Measurements from ENCODE around the gene MGA. TPM values are rescaled to one million over a fixed set of nuclear protein-coding genes. Genes with fewer than 3 reads are reported as not detected.

MGA gene
- total and polyA plus RNA-seq, 2 of the 8 experiments (the other 6 are each of a cell fraction or from before 2014, with no cell fraction given), result 7.6 to 53.2 TPM

GRCh38 chr15:41653760-41654159 lies 6.4 kb upstream of the MGA start:
- Histone ChIP-seq H3K23ac (ENCODE audit: insufficient read length) (peak overlapping the region; percentile 52), H3K9ac (replicated peaks in 1 of 4; ENCODE audit: extremely low read depth in 1 of 4, low read depth in 3 of 4, low read length in 3 of 4) (no peak overlapping the region), H2BK120ac (replicated peaks; ENCODE audit: low read depth, low read length) (no peak overlapping the region), H3K4me2 (ENCODE audit: insufficient read depth in 1 of 2, low read depth in 2 of 2, low read length in 2 of 2) (no peak overlapping the region), H2BK5ac (ENCODE audit: low read depth, low read length) (no peak overlapping the region), H3K4ac (replicated peaks; ENCODE audit: insufficient read length, low read depth, low read length) (peak overlapping the region; percentile 69), H4K91ac (replicated peaks; ENCODE audit: insufficient read length, low read length) (no peak overlapping the region), H3K18ac (ENCODE audit: extremely low read depth, low read length) (no peak overlapping the region), H3K23me2 (ENCODE audit: low read depth, low read length) (no peaks in the 10 kb centered on the region), H3K4me3 (ENCODE audit: extremely low read depth in 1 of 4, insufficient read depth in 2 of 4, low read depth in 3 of 4, low read length in 4 of 4) (no peak overlapping the region), H3K14ac (ENCODE audit: insufficient read length) (no peak overlapping the region), H3K27ac (ENCODE audit: low read depth, low read length) (no peak overlapping the region), H4K8ac (ENCODE audit: extremely low read depth, insufficient read depth, low read length) (no peak overlapping the region), H2BK12ac (ENCODE audit: low read depth, low read length) (no peak overlapping the region), H3K9me3 (ENCODE audit: insufficient read depth in 2 of 2, low read depth in 1 of 2, low read length in 1 of 2) (peaks cover 0 to 8% of the 10 kb centered on the region in 2 experiments; a peak in 2 of 4 replicates), H3K4me1 (replicated peaks in 1 of 4; ENCODE audit: control insufficient read depth in 3 of 4, insufficient read depth in 4 of 4, low read length in 3 of 4) (no peaks in the 10 kb centered on the region), H2AK5ac (ENCODE audit: low read depth, low read length) (no peak overlapping the region), H2BK20ac (ENCODE audit: low read length) (no peak overlapping the region), H2BK15ac (ENCODE audit: low read length) (no peak overlapping the region), H3K79me1 (ENCODE audit: low read depth, low read length) (no peaks in the 10 kb centered on the region), H3K27me3 (replicated peaks in 1 of 4; ENCODE audit: control insufficient read depth in 3 of 4, extremely low read depth in 1 of 4, insufficient read depth in 3 of 4, low read length in 3 of 4) (peaks cover 0 to 4% (median 2%) of the 10 kb centered on the region in 4 experiments; a peak in 2 of 7 replicates), H3K79me2 (ENCODE audit: control insufficient read depth in 1 of 2, insufficient read depth in 2 of 2, low read length in 2 of 2) (peaks cover 0 to 3% of the 10 kb centered on the region in 2 experiments; a peak in 1 of 4 replicates), H4K5ac (ENCODE audit: insufficient read length, low read depth, low read length) (no peak overlapping the region), H4K20me1 (replicated peaks in 1 of 2; ENCODE audit: control insufficient read depth in 1 of 2, insufficient read depth in 2 of 2, low read length in 2 of 2) (no peaks in the 10 kb centered on the region), H2AFZ (ENCODE audit: low read length) (no peak overlapping the region), H3K56ac (replicated peaks; ENCODE audit: insufficient read length, low read depth, low read length) (no peak overlapping the region), H3K36me3 (ENCODE audit: control insufficient read depth in 2 of 4, insufficient read depth in 4 of 4, low read length in 3 of 4) (no peaks in the 10 kb centered on the region)
- DNase-seq (ENCODE audit: low read depth in 1 of 2, low spot score in 2 of 2) (no peak), FAIRE-seq (no peak)
- POLR2A ChIA-PET (ENCODE audit: partially characterized antibody), result no interaction called here
- 89% methylated on average over 3 of the region's 3 CpGs; no CpG with 5 or more reads in 1 of the 2 experiments for WGBS, 2 experiments (ENCODE audit: extremely low coverage in 1 of 2, insufficient coverage in 1 of 2, insufficient read length in 1 of 2, insufficient replicate concordance in 2 of 2, low coverage in 1 of 2, low lambda C conversion rate in 2 of 2, missing lambda C conversion rate in 1 of 2)
- CTCF ChIA-PET (ENCODE audit: partially characterized antibody), result no interaction called here
- TF ChIP-seq SP1 (IDR thresholded peaks at IDR 0.05; ENCODE audit: low read depth, low read length) (no peak), ATF3 (IDR thresholded peaks at IDR 0.05; ENCODE audit: insufficient read depth, low read depth, low read length) (no peak), SUZ12 (IDR thresholded peaks at IDR 0.05; ENCODE audit: low read length) (no peak), SIX5 (IDR thresholded peaks at IDR 0.05; ENCODE audit: low read depth, low read length) (no peak), BRCA1 (IDR thresholded peaks at IDR 0.05; ENCODE audit: low read depth, low read length) (no peak), ATF2 (IDR thresholded peaks at IDR 0.05; ENCODE audit: low read length) (no peak), TEAD4 (IDR thresholded peaks at IDR 0.05; ENCODE audit: low read depth, low read length) (no peak), CHD1 (IDR thresholded peaks at IDR 0.05; ENCODE audit: low read depth, low read length) (no peak), SP2 (IDR thresholded peaks at IDR 0.05; ENCODE audit: low read length) (no peak), POLR2AphosphoS5 (IDR thresholded peaks at IDR 0.05; ENCODE audit: low read depth, low read length) (no peak), CREB1 (IDR thresholded peaks at IDR 0.05) (no peak), SP4 (IDR thresholded peaks at IDR 0.05; ENCODE audit: low read length) (no peak), ASH2L (IDR thresholded peaks at IDR 0.05; ENCODE audit: low read length) (no peak)
- TF ChIP-seq, protein P1, sequence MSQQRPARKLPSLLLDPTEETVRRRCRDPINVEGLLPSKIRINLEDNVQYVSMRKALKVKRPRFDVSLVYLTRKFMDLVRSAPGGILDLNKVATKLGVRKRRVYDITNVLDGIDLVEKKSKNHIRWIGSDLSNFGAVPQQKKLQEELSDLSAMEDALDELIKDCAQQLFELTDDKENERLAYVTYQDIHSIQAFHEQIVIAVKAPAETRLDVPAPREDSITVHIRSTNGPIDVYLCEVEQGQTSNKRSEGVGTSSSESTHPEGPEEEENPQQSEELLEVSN (IDR thresholded peaks at IDR 0.05), result no peak

Data from H1 (cell line).